ENCODE measurements around the gene PRSS27. TPM values are rescaled to one million over a fixed set of nuclear protein-coding genes. Genes with fewer than 3 reads are reported as not detected.

Gene PRSS27
- total and polyA plus RNA-seq, 2 of the 8 experiments (the other 6 are each of a cell fraction or from before 2014, with no cell fraction given): 1.3 to 7.5 TPM

GRCh38 chr16:2710021-2710710 is 9.9 kb downstream of the PRSS27 start (continued):
- TF ChIP-seq TBP (IDR thresholded peaks at IDR 0.05; ENCODE audit: low read depth, low read length): no peak
- TF ChIP-seq MAFK (IDR thresholded peaks at IDR 0.05; ENCODE audit: low read depth, low read length): no peak
- no peak for TF ChIP-seq ASH2L (IDR thresholded peaks at IDR 0.05; ENCODE audit: low read length)
